Measurements from ENCODE around the gene CDH23.

- TF ChIP-seq EZH2 (IDR thresholded peaks at IDR 0.05; ENCODE audit: insufficient read depth, poor library complexity, severe bottlenecking), result no peak
- TF ChIP-seq EZH2phosphoT487 (IDR thresholded peaks at IDR 0.05; ENCODE audit: insufficient read depth, low read depth), result no peak
Measured at GRCh38 chr10:71734797-71735196, 338.1 kb downstream of the CDH23 start.

Data from GM23248 (cell line).